GM18909 (cell line): ENCODE data around the gene CCDC71.

Source experiments
- ATAC-seq: cut with Tn5 transposase; IDR thresholded peaks from one replicate; pipeline ENCODE4 v1.9.1; 2021; ENCODE audit warnings: mild to moderate bottlenecking; ENCODE audit not compliant: unreplicated experiment, poor library complexity

CCDC71 gene

GRCh38 chr3:49165771-49166751, at the start of gene CCDC71:
TSS of gene CCDC71 (minus strand) at chr3:49166331. CDS start at chr3:49164208, 2,123 bp downstream.
- no peak for ATAC-seq

GRCh38 chr3:49213998-49214397, 47.9 kb upstream of the CCDC71 start:
- no peak for ATAC-seq

GRCh38 chr3:49213541-49213943, 47.4 kb upstream of the CCDC71 start:
- ATAC-seq, result no peak

- ATAC-seq, result no peak
Observed at GRCh38 chr3:49199900-49200281, 33.8 kb upstream of the CCDC71 start.

GRCh38 chr3:49199239-49199899, 33.2 kb upstream of the CCDC71 start:
- ATAC-seq, result no peak

- no peak for ATAC-seq
Observed at GRCh38 chr3:49198611-49199230, 32.6 kb upstream of the CCDC71 start.

GRCh38 chr3:49198161-49198560, 32.0 kb upstream of the CCDC71 start:
- ATAC-seq, result no peak

- no peak for ATAC-seq
Observed at GRCh38 chr3:49191741-49192140, 25.6 kb upstream of the CCDC71 start.

GRCh38 chr3:49183873-49184272, 17.7 kb upstream of the CCDC71 start:
- ATAC-seq, result no peak

- ATAC-seq, result no peak
Observed at GRCh38 chr3:49182682-49183081, 16.6 kb upstream of the CCDC71 start.

- no peak for ATAC-seq
Observed at GRCh38 chr3:49181351-49181750, 15.2 kb upstream of the CCDC71 start.

GRCh38 chr3:49180116-49180515, 14.0 kb upstream of the CCDC71 start:
- ATAC-seq, result no peak

GRCh38 chr3:49177073-49177472, 10.9 kb upstream of the CCDC71 start:
- ATAC-seq, result no peak

GRCh38 chr3:49175530-49175929, 9.4 kb upstream of the CCDC71 start:
- ATAC-seq, result no peak

- no peak for ATAC-seq
Observed at GRCh38 chr3:49174397-49174985, 8.4 kb upstream of the CCDC71 start.

- no peak for ATAC-seq
Observed at GRCh38 chr3:49173792-49174170, 7.7 kb upstream of the CCDC71 start.

GRCh38 chr3:49173116-49173791, 7.1 kb upstream of the CCDC71 start:
- ATAC-seq, result no peak

- ATAC-seq, result no peak
Observed at GRCh38 chr3:49172551-49173041, 6.5 kb upstream of the CCDC71 start.

- ATAC-seq, result no peak
Observed at GRCh38 chr3:49171775-49172500, 5.8 kb upstream of the CCDC71 start.
